ENCODE data around the gene MED31.

- TF ChIP-seq, protein P1, sequence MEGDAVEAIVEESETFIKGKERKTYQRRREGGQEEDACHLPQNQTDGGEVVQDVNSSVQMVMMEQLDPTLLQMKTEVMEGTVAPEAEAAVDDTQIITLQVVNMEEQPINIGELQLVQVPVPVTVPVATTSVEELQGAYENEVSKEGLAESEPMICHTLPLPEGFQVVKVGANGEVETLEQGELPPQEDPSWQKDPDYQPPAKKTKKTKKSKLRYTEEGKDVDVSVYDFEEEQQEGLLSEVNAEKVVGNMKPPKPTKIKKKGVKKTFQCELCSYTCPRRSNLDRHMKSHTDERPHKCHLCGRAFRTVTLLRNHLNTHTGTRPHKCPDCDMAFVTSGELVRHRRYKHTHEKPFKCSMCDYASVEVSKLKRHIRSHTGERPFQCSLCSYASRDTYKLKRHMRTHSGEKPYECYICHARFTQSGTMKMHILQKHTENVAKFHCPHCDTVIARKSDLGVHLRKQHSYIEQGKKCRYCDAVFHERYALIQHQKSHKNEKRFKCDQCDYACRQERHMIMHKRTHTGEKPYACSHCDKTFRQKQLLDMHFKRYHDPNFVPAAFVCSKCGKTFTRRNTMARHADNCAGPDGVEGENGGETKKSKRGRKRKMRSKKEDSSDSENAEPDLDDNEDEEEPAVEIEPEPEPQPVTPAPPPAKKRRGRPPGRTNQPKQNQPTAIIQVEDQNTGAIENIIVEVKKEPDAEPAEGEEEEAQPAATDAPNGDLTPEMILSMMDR (IDR thresholded peaks at IDR 0.05) = no peak
- no peak for TF ChIP-seq POLR2A (IDR thresholded peaks at IDR 0.05)
Measured at GRCh38 chr17:6636105-6636504, 15.3 kb downstream of the MED31 start.

All from testis (tissue), 2 donors.